GM12875 (cell line): ENCODE results near the gene CRABP2.

Experiments used
- H3K4me3 ChIP-seq: one replicate; pipeline ENCODE4 v1.5.1; 2011; ENCODE audit warnings: low read depth, low read length, control low read depth
- TF ChIP-seq, protein P1 (sequence below): IDR thresholded peaks from 2 replicates; pipeline ENCODE4 v1.5.1; 2011; ENCODE audit warnings: low read depth, mild to moderate bottlenecking, control low read depth, inconsistent platforms, low read length, moderate library complexity, borderline replicate concordance; ENCODE audit not compliant: insufficient read depth

CRABP2 gene

DNA sequence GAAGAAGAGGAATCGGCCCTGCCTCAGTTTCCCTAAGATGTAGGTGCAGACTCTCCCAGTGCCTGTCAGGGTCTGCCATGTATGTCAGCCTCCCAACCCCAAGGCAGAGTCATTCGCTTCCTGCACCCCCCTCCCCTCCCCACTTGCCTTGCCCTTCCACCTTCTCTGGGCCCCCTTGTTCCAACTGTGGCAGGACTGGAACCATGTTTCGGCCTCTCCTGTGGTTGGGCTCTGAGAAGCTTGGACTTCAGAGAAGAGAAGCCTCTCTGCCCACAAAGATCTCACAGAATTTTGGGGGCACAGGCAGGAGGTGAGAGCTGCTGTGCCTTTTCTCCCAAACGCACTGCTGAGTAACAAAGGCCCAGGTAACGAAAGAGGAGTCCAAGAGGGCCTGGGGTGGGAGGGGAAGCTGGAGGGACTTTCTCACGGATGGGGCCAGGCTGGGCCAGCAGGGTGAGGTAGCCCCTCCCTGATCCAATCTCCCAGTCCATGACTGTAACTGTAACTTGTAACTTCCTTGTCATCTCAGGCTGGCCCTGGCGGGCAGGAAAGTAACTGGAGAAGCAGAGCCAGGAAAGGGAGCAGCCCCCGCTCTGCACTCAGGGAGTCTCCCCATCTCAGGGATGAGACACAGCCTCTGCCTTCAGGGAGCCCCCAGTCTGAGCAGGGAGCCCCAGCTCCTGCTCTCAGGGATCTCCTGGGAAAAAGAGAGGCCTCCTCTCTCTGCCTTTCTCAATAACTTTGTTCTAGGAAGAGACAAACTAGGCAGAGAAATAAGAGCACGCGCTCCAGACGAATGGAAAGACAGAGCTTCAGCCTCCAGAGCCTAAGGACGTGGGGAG lies 11.3 kb downstream of the CRABP2 start:
- TF ChIP-seq, protein P1, sequence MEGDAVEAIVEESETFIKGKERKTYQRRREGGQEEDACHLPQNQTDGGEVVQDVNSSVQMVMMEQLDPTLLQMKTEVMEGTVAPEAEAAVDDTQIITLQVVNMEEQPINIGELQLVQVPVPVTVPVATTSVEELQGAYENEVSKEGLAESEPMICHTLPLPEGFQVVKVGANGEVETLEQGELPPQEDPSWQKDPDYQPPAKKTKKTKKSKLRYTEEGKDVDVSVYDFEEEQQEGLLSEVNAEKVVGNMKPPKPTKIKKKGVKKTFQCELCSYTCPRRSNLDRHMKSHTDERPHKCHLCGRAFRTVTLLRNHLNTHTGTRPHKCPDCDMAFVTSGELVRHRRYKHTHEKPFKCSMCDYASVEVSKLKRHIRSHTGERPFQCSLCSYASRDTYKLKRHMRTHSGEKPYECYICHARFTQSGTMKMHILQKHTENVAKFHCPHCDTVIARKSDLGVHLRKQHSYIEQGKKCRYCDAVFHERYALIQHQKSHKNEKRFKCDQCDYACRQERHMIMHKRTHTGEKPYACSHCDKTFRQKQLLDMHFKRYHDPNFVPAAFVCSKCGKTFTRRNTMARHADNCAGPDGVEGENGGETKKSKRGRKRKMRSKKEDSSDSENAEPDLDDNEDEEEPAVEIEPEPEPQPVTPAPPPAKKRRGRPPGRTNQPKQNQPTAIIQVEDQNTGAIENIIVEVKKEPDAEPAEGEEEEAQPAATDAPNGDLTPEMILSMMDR: no peak
- H3K4me3 ChIP-seq: no peak overlapping the region

DNA sequence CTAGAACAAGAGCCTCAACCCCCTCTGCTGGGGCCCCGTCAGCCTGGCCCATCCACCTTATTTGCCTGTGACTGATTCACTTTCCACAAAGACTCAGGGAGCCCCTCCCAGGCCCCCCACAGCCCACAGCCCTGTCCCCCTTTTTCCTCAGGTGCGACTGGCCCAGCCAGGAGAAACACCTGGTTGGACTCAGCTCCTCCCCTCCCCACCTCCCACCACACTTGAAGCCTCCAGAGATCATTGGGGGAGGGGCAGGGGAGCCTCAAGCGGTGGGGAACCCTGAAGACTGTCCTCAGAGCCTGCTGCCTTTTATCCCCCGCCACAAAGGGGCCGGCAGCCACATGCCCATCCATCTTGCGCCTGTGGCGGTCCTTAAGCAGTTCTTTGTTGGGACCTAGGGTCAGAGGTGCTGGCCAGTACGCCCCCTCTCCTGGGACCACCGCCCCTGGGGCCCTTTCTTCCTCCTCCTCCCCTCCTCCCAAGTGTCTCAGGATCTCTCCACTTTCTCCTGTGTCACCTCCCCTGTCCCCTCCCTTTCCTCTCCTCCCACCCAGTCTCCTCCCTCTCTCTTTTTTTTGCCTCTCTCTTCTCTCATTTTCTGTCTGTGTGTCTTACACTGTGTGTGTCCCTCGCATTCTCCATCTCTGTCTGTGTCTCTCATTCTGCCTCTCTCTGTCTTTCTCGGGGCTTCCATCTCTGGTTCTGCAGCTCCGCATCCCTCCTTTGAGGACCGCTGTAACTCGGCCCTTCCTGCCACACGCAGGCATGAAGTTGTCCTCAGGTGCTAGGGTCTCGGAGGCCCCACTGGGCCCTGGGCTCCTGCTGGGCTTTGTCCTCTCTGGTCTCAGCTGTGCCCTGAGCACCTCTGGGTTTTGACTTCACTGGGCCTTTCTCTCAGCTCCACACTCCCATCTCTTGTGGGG lies 12.2 kb downstream of the CRABP2 start:
- H3K4me3 ChIP-seq: no peak overlapping the region
- TF ChIP-seq, protein P1: no peak

DNA sequence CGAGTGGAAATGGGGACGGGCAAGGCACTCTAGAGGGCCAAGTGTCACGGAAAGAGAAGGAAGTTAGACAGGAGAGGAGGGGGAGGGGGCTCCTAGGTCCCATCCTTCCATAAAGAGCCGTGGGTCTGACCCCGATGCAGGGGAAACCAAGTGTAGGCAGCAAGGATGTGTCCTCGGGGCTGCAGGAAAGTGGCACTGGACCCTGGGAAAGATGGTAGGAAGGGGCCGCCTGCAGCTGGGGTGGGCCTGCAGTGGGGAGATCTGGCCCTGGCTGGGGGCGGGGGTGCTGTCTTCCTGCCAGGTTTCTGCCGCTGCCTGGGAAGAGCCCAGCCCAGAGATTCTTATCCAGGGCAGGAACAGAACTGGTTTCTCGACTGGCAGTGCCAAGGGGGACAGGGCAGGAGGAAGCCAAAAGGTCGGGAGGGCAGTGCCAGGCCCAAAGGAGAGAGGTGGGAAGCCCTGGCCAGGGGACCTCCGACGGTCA lies 12.9 kb downstream of the CRABP2 start:
- no peak overlapping the region for H3K4me3 ChIP-seq
- TF ChIP-seq, protein P1: no peak

DNA sequence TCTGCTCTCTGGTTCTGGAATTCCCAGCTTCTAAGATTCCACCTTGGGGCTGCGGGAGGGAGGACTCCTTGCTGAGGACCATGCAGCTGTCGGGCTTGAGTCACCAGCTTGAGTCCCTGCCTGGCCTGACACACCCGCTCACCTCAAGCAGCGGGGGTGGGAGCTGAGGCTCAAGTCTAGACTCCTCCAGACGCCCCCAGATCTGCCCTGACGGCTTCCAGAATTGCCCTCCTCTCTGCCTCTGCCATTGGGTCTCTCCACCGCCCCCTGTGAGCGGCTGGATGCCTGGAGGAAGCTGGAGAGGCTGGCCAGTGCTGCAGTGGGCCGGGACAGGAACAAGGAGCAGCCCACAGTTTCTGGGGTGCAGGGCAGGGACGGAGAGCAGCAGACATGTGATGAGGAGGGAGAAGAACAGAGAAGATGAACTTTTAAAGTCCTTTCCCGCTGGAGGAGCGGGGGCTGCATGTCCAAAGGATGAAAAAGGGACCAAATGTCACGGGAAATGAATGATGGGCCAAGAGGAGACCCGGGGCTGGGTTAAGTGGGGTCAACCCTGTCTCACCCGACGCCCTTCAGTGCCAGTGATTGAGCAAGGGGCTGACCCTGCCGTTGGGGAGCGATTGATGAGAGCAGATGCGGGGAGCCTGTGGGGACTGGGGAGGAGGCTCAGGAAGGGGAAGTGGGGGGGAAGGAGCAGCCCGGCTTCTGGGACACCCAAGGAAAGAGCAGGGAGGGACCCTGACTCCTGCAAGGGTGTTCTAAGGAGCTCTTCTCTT lies 13.5 kb downstream of the CRABP2 start:
- TF ChIP-seq, protein P1: no peak
- H3K4me3 ChIP-seq: no peak overlapping the region

DNA sequence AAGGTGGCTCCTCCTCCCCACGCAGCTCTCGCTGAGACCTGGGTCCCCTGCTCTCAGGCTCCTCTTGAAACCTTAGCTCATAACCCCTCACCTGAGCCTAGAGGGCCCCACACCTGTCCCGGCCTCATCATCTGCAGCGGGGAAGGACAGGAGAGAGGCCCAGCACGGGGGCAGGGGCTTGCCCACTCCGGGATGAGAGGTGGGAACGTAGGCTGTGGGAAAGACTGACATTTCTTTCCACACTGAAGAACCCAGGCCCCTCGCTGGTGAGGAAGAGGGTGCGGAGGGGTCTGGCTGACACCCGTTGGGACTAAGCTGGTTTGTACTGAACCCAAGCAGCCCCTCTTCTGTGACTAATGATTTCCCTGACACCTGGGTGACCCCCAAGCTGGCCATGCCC lies 14.2 kb downstream of the CRABP2 start:
- no peak overlapping the region for H3K4me3 ChIP-seq
- TF ChIP-seq, protein P1: no peak

DNA sequence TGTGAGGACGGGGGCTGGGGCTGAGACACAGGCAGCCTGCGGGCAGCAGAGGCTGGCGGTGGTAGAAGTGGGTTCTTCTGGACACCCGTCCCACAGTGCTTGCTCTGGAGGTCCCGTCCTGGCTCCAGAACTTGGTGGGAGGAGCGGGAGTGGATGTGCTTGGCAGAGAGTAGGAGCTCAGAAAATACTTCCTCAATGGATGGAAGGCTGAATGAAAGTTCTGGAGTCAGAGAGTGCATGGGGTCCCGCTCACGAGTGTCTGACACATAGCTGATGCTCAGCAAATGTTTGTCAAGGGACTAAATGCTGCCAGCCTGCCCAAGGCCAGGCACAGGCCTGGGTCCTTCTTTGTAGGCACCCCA lies 14.7 kb downstream of the CRABP2 start:
- TF ChIP-seq, protein P1: no peak
- H3K4me3 ChIP-seq: no peak overlapping the region
